GM18907 (cell line): ENCODE results near the gene HBG1.
"Not testable (repeated sequence)": the region's sequence is repeated elsewhere in the genome, so short reads cannot be mapped to it uniquely, and the experiment has no call there.

Source experiments
- ATAC-seq: cut with Tn5 transposase; IDR thresholded peaks from one replicate; pipeline ENCODE4 v1.9.1; 2021; ENCODE audit warnings: mild to moderate bottlenecking, moderate library complexity; ENCODE audit not compliant: unreplicated experiment

The HBG1 gene

GRCh38 chr11:5249807-5250396 is at the start of gene HBG1:
Gene HBG1, minus strand, starts transcription at chr11:5249857. Its CDS starts 53 bp downstream, at chr11:5249804.
- ATAC-seq = not testable (repeated sequence)

GRCh38 chr11:5298451-5298850 is 48.8 kb upstream of the HBG1 start:
- ATAC-seq = no peak

- ATAC-seq = no peak
Observed at GRCh38 chr11:5297721-5298323, 48.2 kb upstream of the HBG1 start.

- not testable (repeated sequence) for ATAC-seq
Observed at GRCh38 chr11:5294342-5294995, 44.8 kb upstream of the HBG1 start.

- no peak for ATAC-seq
Observed at GRCh38 chr11:5293028-5293427, 43.4 kb upstream of the HBG1 start.

- ATAC-seq = peak; percentile 92
Observed at GRCh38 chr11:5291207-5291838, 41.7 kb upstream of the HBG1 start.

GRCh38 chr11:5290106-5290505 is 40.4 kb upstream of the HBG1 start:
- ATAC-seq = no peak

GRCh38 chr11:5289696-5290095 is 40.0 kb upstream of the HBG1 start:
- no peak for ATAC-seq

GRCh38 chr11:5288906-5289550 is 39.4 kb upstream of the HBG1 start:
- ATAC-seq = no peak

GRCh38 chr11:5288108-5288905 is 38.6 kb upstream of the HBG1 start:
- ATAC-seq = no peak

GRCh38 chr11:5286901-5287300 is 37.2 kb upstream of the HBG1 start:
- no peak for ATAC-seq

- ATAC-seq = no peak
Observed at GRCh38 chr11:5286351-5286750, 36.7 kb upstream of the HBG1 start.

GRCh38 chr11:5285703-5286340 is 36.2 kb upstream of the HBG1 start:
- no peak for ATAC-seq

- no peak for ATAC-seq
Observed at GRCh38 chr11:5284637-5285036, 35.0 kb upstream of the HBG1 start.

GRCh38 chr11:5283882-5284281 is 34.2 kb upstream of the HBG1 start:
- no peak for ATAC-seq

- ATAC-seq = no peak
Observed at GRCh38 chr11:5283086-5283485, 33.4 kb upstream of the HBG1 start.

GRCh38 chr11:5282628-5283027 is 33.0 kb upstream of the HBG1 start:
- ATAC-seq = no peak

- no peak for ATAC-seq
Observed at GRCh38 chr11:5281596-5281995, 31.9 kb upstream of the HBG1 start.

- ATAC-seq = peak; percentile 95
Observed at GRCh38 chr11:5280582-5281102, 31.0 kb upstream of the HBG1 start.
